Small intestine (tissue), 7 donors: ENCODE data around the gene ECM1. TPM values are rescaled to one million over a fixed set of nuclear protein-coding genes. Genes with fewer than 3 reads are reported as not detected.

Experiments
- DNase-seq, 2 donors: peaks; one replicate each; pipeline versions ENCODE4 v3.0.0 to v3.0.0-alpha.2; 2013
- FAIRE-seq: peaks from 2 replicates; lab custom pipeline; 2012; peaks lifted over from hg19 to GRCh38; lab: Jason Lieb, UNC
- H3K27ac ChIP-seq, 3 donors: one replicate each; pipeline ENCODE4 v1.5.1; 2013; ENCODE audit warnings: low read length in 2 of 3, mild to moderate bottlenecking in 2 of 3, control low read depth in 1 of 3, inconsistent platforms in 1 of 3, low read depth in 1 of 3, moderate library complexity in 1 of 3
- H3K27me3 ChIP-seq, 3 donors: one replicate each; pipeline ENCODE4 v1.6.1; 2013; ENCODE audit warnings: low read length in 3 of 3, inconsistent platforms in 1 of 3; ENCODE audit not compliant: control insufficient read depth in 3 of 3, insufficient read depth in 3 of 3
- H3K36me3 ChIP-seq, 3 donors: one replicate each; pipeline ENCODE4 v1.6.1; 2013; ENCODE audit warnings: low read length in 3 of 3, inconsistent platforms in 1 of 3, low read depth in 1 of 3, mild to moderate bottlenecking in 1 of 3, moderate library complexity in 1 of 3; ENCODE audit not compliant: control insufficient read depth in 3 of 3, insufficient read depth in 2 of 3
- H3K4me1 ChIP-seq, 3 donors: one replicate each; pipeline ENCODE4 v1.6.1; 2013; ENCODE audit warnings: low read length in 2 of 3, inconsistent platforms in 1 of 3, low read depth in 1 of 3, mild to moderate bottlenecking in 1 of 3, moderate library complexity in 1 of 3; ENCODE audit not compliant: control insufficient read depth in 3 of 3, insufficient read depth in 2 of 3
- H3K4me3 ChIP-seq, 3 donors: one replicate each; pipeline ENCODE4 v1.5.1; 2013; ENCODE audit warnings: low read length in 3 of 3, control low read depth in 1 of 3, inconsistent platforms in 1 of 3, low read depth in 1 of 3, mild to moderate bottlenecking in 1 of 3, moderate library complexity in 1 of 3
- H3K9me3 ChIP-seq, 2 donors: one replicate each; pipeline ENCODE4 v1.6.1; 2013; ENCODE audit warnings: low read depth in 1 of 2, low read length in 1 of 2; ENCODE audit not compliant: control insufficient read depth in 2 of 2, insufficient read depth in 1 of 2
- WGBS, 3 donors: extraction: QIAGEN DNeasy Blood & Tissue Kit; methylation state at CpG; one replicate each; pipeline ENCODE4 v1.1.7; 2013; 5-methylcytosine and 5-hydroxymethylcytosine counted together
- polyA plus RNA-seq, 4 donors: library from polyadenylated mRNA; stranded (reverse) in 3 of 4; unstranded in 1 of 4; fragments of 200-250 nt in 3 of 4; fragments of 120-200 nt in 1 of 4; gene quantifications; one replicate each; pipeline versions ENCODE4 v1.2.1 to v1.2.3, GENCODE V29; 2013
- donor health status: healthy with polysubstance abuse.
- donor health status: control.
- donor health status: control.
- donor health status: Bipolar disorder and iron deficiency.
- donor health status: healthy.

The ECM1 gene
- polyA plus RNA-seq, 4 donors: 0.89 to 8.3 (median 3.1) TPM

GRCh38 chr1:150555198-150555970, 47.5 kb downstream of the ECM1 start:
- Histone ChIP-seq H3K36me3 (peaks cover 0 to 45% (median 0%) of the 10 kb centered on the region in 3 donors), H3K27ac (no peak overlapping the region), H3K9me3 (no peaks in the 10 kb centered on the region), H3K4me3 (no peak overlapping the region), H3K27me3 (peaks cover 0 to 5% (median 0%) of the 10 kb centered on the region in 3 donors), H3K4me1 (peaks cover 0 to 23% (median 5%) of the 10 kb centered on the region in 3 donors)
- 87 to 90% (median 87%) methylated on average over 19 of the region's 19 CpGs for WGBS, 3 donors
- no peak for DNase-seq
- no peak for FAIRE-seq

- peaks cover 0 to 45% (median 0%) of the 10 kb centered on the region in 3 donors for H3K36me3 ChIP-seq
- WGBS, 3 donors: 80 to 89% (median 85%) methylated on average over 21 to 26 of the region's 26 CpGs
- no peaks in the 10 kb centered on the region for H3K9me3 ChIP-seq
- no peak overlapping the region for H3K27ac ChIP-seq
- DNase-seq (peak in 1 of 2 donors; percentile 2), FAIRE-seq (no peak)
- no peak overlapping the region for H3K4me3 ChIP-seq
- no peaks in the 10 kb centered on the region for H3K27me3 ChIP-seq
- H3K4me1 ChIP-seq: peaks cover 3 to 28% (median 10%) of the 10 kb centered on the region in 3 donors
These were observed 48.3 kb downstream of the ECM1 start for GRCh38 chr1:150555971-150556865.

GRCh38 chr1:150557065-150557600, 49.2 kb downstream of the ECM1 start:
- DNase-seq: no peak
- H3K27me3 ChIP-seq: no peaks in the 10 kb centered on the region
- H3K36me3 ChIP-seq: peaks cover 0 to 45% (median 0%) of the 10 kb centered on the region in 3 donors
- H3K4me1 ChIP-seq: peaks cover 3 to 28% (median 6%) of the 10 kb centered on the region in 3 donors
- H3K27ac ChIP-seq: no peak overlapping the region
- H3K9me3 ChIP-seq: no peaks in the 10 kb centered on the region
- no peak overlapping the region for H3K4me3 ChIP-seq
- FAIRE-seq: no peak
- 87 to 90% (median 90%) methylated on average over 24 to 26 of the region's 26 CpGs for WGBS, 3 donors

GRCh38 chr1:150557813-150558212, 49.9 kb downstream of the ECM1 start:
- 85 to 87% (median 85%) methylated on average over 13 to 15 of the region's 15 CpGs for WGBS, 3 donors
- Histone ChIP-seq H3K9me3 (no peaks in the 10 kb centered on the region), H3K4me3 (no peak overlapping the region), H3K36me3 (peaks cover 0 to 47% (median 0%) of the 10 kb centered on the region in 3 donors), H3K27me3 (no peaks in the 10 kb centered on the region), H3K4me1 (peaks cover 3 to 29% (median 7%) of the 10 kb centered on the region in 3 donors), H3K27ac (no peak overlapping the region)
- FAIRE-seq (no peak), DNase-seq (peak in 1 of 2 donors; percentile 1)

GRCh38 chr1:150558303-150558704, 50.4 kb downstream of the ECM1 start:
- DNase-seq: no peak
- WGBS, 3 donors: 82 to 85% (median 83%) methylated on average over 15 of the region's 15 CpGs

GRCh38 chr1:150558761-150559655, 51.1 kb downstream of the ECM1 start:
- no peaks in the 10 kb centered on the region for H3K9me3 ChIP-seq
- FAIRE-seq (no peak), DNase-seq (no peak)
- 70 to 91% (median 87%) methylated on average over 28 of the region's 28 CpGs for WGBS, 3 donors
- no peak overlapping the region for H3K27ac ChIP-seq
- H3K36me3 ChIP-seq: peaks cover 0 to 48% (median 0%) of the 10 kb centered on the region in 3 donors
- H3K4me1 ChIP-seq: peaks cover 4 to 36% (median 16%) of the 10 kb centered on the region in 3 donors
- no peaks in the 10 kb centered on the region for H3K27me3 ChIP-seq
- H3K4me3 ChIP-seq: no peak overlapping the region

More at GRCh38 chr1:150558303-150558704, 50.4 kb downstream of the ECM1 start:
- H3K36me3 ChIP-seq: peaks cover 0 to 48% (median 0%) of the 10 kb centered on the region in 3 donors
- H3K9me3 ChIP-seq: no peaks in the 10 kb centered on the region
- no peak overlapping the region for H3K27ac ChIP-seq
- H3K4me3 ChIP-seq: no peak overlapping the region
- peaks cover 3 to 29% (median 12%) of the 10 kb centered on the region in 3 donors for H3K4me1 ChIP-seq
- no peak for FAIRE-seq
- H3K27me3 ChIP-seq: no peaks in the 10 kb centered on the region

GRCh38 chr1:150559656-150560010, 51.7 kb downstream of the ECM1 start:
- DNase-seq: no peak
- Histone ChIP-seq H3K4me3 (no peak overlapping the region), H3K9me3 (no peaks in the 10 kb centered on the region), H3K4me1 (peaks cover 4 to 42% (median 21%) of the 10 kb centered on the region in 3 donors), H3K27me3 (no peaks in the 10 kb centered on the region), H3K27ac (peak overlapping the region in 1 of 3 donors; percentile 11), H3K36me3 (peaks cover 0 to 43% (median 0%) of the 10 kb centered on the region in 3 donors)
- no peak for FAIRE-seq
- 63 to 73% (median 71%) methylated on average over 10 of the region's 10 CpGs for WGBS, 3 donors
